ENCODE data around the gene BCL11B. TPM values are rescaled to one million over a fixed set of nuclear protein-coding genes. Genes with fewer than 3 reads are reported as not detected.

Gene BCL11B
- total and polyA plus RNA-seq, 4 donors, result 0.04 to 0.42 (median 0.16) TPM

GRCh38 chr14:99174081-99174769, 97.8 kb downstream of the BCL11B start:
- WGBS, result 92% methylated on average over 79 of the region's 79 CpGs
- Histone ChIP-seq H3K9me3 (ENCODE audit: control insufficient read depth in 4 of 4, low read length in 3 of 4) (no peaks in the 10 kb centered on the region), H3K27ac (ENCODE audit: low read depth in 1 of 2, low read length in 2 of 2) (no peak overlapping the region), H3K4me3 (ENCODE audit: low read depth in 1 of 3, low read length in 3 of 3) (no peak overlapping the region), H3K27me3 (ENCODE audit: control insufficient read depth in 4 of 4, insufficient read depth in 4 of 4, low read length in 3 of 4) (no peaks in the 10 kb centered on the region), H3K9ac (ENCODE audit: low read depth in 1 of 2, low read length in 2 of 2) (no peak overlapping the region), H3K4me1 (ENCODE audit: control insufficient read depth in 4 of 4, insufficient read depth in 4 of 4, low read length in 3 of 4) (no peaks in the 10 kb centered on the region), H3K36me3 (ENCODE audit: control insufficient read depth in 4 of 4, insufficient read depth in 3 of 4, low read depth in 1 of 4, low read length in 3 of 4) (no peaks in the 10 kb centered on the region)
- no peak for DNase-seq (ENCODE audit: low spot score)
- no peak for TF ChIP-seq JUND (IDR thresholded peaks at IDR 0.05)
- no peak for TF ChIP-seq CTCF (IDR thresholded peaks at IDR 0.05; ENCODE audit: low read depth, low read length, missing input control)
- TF ChIP-seq SP1 (IDR thresholded peaks at IDR 0.05), result no peak
- TF ChIP-seq GABPA (IDR thresholded peaks at IDR 0.05 in 1 of 2, conservative IDR thresholded peaks at IDR 0.05 in 1 of 2), result no peak

GRCh38 chr14:99173506-99173905, 98.5 kb downstream of the BCL11B start:
- Histone ChIP-seq H3K4me3 (ENCODE audit: low read depth in 1 of 3, low read length in 3 of 3) (no peak overlapping the region), H3K9ac (ENCODE audit: low read depth in 1 of 2, low read length in 2 of 2) (no peak overlapping the region), H3K4me1 (ENCODE audit: control insufficient read depth in 4 of 4, insufficient read depth in 4 of 4, low read length in 3 of 4) (no peaks in the 10 kb centered on the region), H3K9me3 (ENCODE audit: control insufficient read depth in 4 of 4, low read length in 3 of 4) (no peaks in the 10 kb centered on the region), H3K27me3 (ENCODE audit: control insufficient read depth in 4 of 4, insufficient read depth in 4 of 4, low read length in 3 of 4) (no peaks in the 10 kb centered on the region), H3K27ac (ENCODE audit: low read depth in 1 of 2, low read length in 2 of 2) (no peak overlapping the region), H3K36me3 (ENCODE audit: control insufficient read depth in 4 of 4, insufficient read depth in 3 of 4, low read depth in 1 of 4, low read length in 3 of 4) (no peaks in the 10 kb centered on the region)
- no peak for DNase-seq (ENCODE audit: low spot score)
- TF ChIP-seq YY1 (IDR thresholded peaks at IDR 0.05), result no peak
- TF ChIP-seq GABPA (IDR thresholded peaks at IDR 0.05 in 1 of 2, conservative IDR thresholded peaks at IDR 0.05 in 1 of 2), result no peak
- no peak for TF ChIP-seq RXRA (IDR thresholded peaks at IDR 0.05)
- no peak for TF ChIP-seq TAF1 (conservative IDR thresholded peaks at IDR 0.05)
- no peak for TF ChIP-seq FOXA2 (IDR thresholded peaks at IDR 0.05)
- TF ChIP-seq ZBTB33 (IDR thresholded peaks at IDR 0.05), result no peak
- TF ChIP-seq FOXA1 (IDR thresholded peaks at IDR 0.05), result no peak
- TF ChIP-seq RAD21 (IDR thresholded peaks at IDR 0.05), result no peak
- 91% methylated on average over 3 of the region's 3 CpGs for WGBS

GRCh38 chr14:99173086-99173485, 98.9 kb downstream of the BCL11B start:
- no peak for DNase-seq (ENCODE audit: low spot score)
- no peak overlapping the region for H3K4me3 ChIP-seq (ENCODE audit: low read depth in 1 of 3, low read length in 3 of 3)
- WGBS, result 87% methylated on average over 11 of the region's 11 CpGs
- no peaks in the 10 kb centered on the region for H3K4me1 ChIP-seq (ENCODE audit: control insufficient read depth in 4 of 4, insufficient read depth in 4 of 4, low read length in 3 of 4)
- H3K36me3 ChIP-seq (ENCODE audit: control insufficient read depth in 4 of 4, insufficient read depth in 3 of 4, low read depth in 1 of 4, low read length in 3 of 4), result no peaks in the 10 kb centered on the region
- H3K27me3 ChIP-seq (ENCODE audit: control insufficient read depth in 4 of 4, insufficient read depth in 4 of 4, low read length in 3 of 4), result no peaks in the 10 kb centered on the region
- no peaks in the 10 kb centered on the region for H3K9me3 ChIP-seq (ENCODE audit: control insufficient read depth in 4 of 4, low read length in 3 of 4)
- H3K27ac ChIP-seq (ENCODE audit: low read depth in 1 of 2, low read length in 2 of 2), result no peak overlapping the region
- no peak for TF ChIP-seq HNF4A (conservative IDR thresholded peaks at IDR 0.05)
- TF ChIP-seq HNF4G (IDR thresholded peaks at IDR 0.05), result no peak
- no peak for TF ChIP-seq MAX (IDR thresholded peaks at IDR 0.05)
- TF ChIP-seq YY1 (IDR thresholded peaks at IDR 0.05), result no peak
- TF ChIP-seq FOXA2 (IDR thresholded peaks at IDR 0.05), result no peak
- no peak for TF ChIP-seq TAF1 (conservative IDR thresholded peaks at IDR 0.05)
- TF ChIP-seq RAD21 (IDR thresholded peaks at IDR 0.05), result no peak
- TF ChIP-seq NR2F2 (IDR thresholded peaks at IDR 0.05), result no peak
- TF ChIP-seq GABPA (IDR thresholded peaks at IDR 0.05 in 1 of 2, conservative IDR thresholded peaks at IDR 0.05 in 1 of 2), result no peak
- no peak for TF ChIP-seq CTCF (IDR thresholded peaks at IDR 0.05; ENCODE audit: low read depth, low read length, missing input control)
- H3K9ac ChIP-seq (ENCODE audit: low read depth in 1 of 2, low read length in 2 of 2), result no peak overlapping the region

All from liver (tissue), 9 donors.